H1 (cell line): ENCODE data around the gene SCAPER. TPM values are rescaled to one million over a fixed set of nuclear protein-coding genes. Genes with fewer than 3 reads are reported as not detected.
"Not testable (repeated sequence)": the region's sequence is repeated elsewhere in the genome, so short reads cannot be mapped to it uniquely, and the experiment has no call there.

ENCODE experiments used
- CTCF ChIA-PET: fragments of 300-600 bp; sonication (Branson Sonifier 250); formaldehyde crosslinking; loops from one replicate; lab custom pipeline; 2021; ENCODE audit not compliant: partially characterized antibody; lab: Charles Lee
- POLR2A ChIA-PET: fragments of 300-600 bp; sonication (Branson Sonifier 250); formaldehyde crosslinking; loops from one replicate; lab custom pipeline; 2021; ENCODE audit warnings: inconsistent platforms; ENCODE audit not compliant: partially characterized antibody; lab: Charles Lee
- DNase-seq, 2 experiments: peaks; one replicate each; pipeline versions ENCODE4 v3.0.0 to v3.0.0-alpha.2; 2010 to 2022; ENCODE audit warnings: low spot score in 2 of 2, low read depth in 1 of 2, mixed read lengths in 1 of 2
- FAIRE-seq: peaks from 2 replicates; lab custom pipeline; 2011; peaks lifted over from hg19 to GRCh38; lab: Jason Lieb, UNC
- H2AFZ ChIP-seq: 2 replicates; pipeline ENCODE4 v1.8.1; 2012; ENCODE audit warnings: low read length, inconsistent platforms
- H2AK5ac ChIP-seq: 2 replicates; pipeline ENCODE4 v1.6.1; 2013; ENCODE audit warnings: low read depth, low read length
- H2BK120ac ChIP-seq: replicated peaks from 2 replicates; pipeline ENCODE3; 2013; ENCODE audit warnings: low read depth, low read length, inconsistent platforms
- H2BK12ac ChIP-seq: 2 replicates; pipeline ENCODE4 v1.6.1; 2013; ENCODE audit warnings: low read depth, low read length
- H2BK15ac ChIP-seq: 2 replicates; pipeline ENCODE4 v1.6.1; 2013; ENCODE audit warnings: low read length
- H2BK20ac ChIP-seq: 2 replicates; pipeline ENCODE4 v1.6.1; 2013; ENCODE audit warnings: low read length
- H2BK5ac ChIP-seq: 2 replicates; pipeline ENCODE4 v1.6.1; 2013; ENCODE audit warnings: low read depth, low read length
- H3K14ac ChIP-seq: 2 replicates; pipeline ENCODE4 v1.6.1; 2013; ENCODE audit warnings: inconsistent platforms; ENCODE audit not compliant: insufficient read length
- H3K18ac ChIP-seq: 2 replicates; pipeline ENCODE4 v1.6.1; 2013; ENCODE audit warnings: low read length; ENCODE audit errors: extremely low read depth
- H3K23ac ChIP-seq: 2 replicates; pipeline ENCODE4 v1.6.1; 2013; ENCODE audit warnings: inconsistent platforms; ENCODE audit not compliant: insufficient read length
- H3K23me2 ChIP-seq: 2 replicates; pipeline ENCODE4 v1.6.1; 2013; ENCODE audit warnings: low read depth, low read length
- H3K27ac ChIP-seq: 2 replicates; pipeline ENCODE4 v1.6.1; 2011; ENCODE audit warnings: low read depth, low read length, inconsistent platforms
- H3K27me3 ChIP-seq, 4 experiments: replicated peaks in 1 of 4; 1 replicate in 1 of 4; 2 replicates in 3 of 4; pipeline versions ENCODE4 v1.6.1 to v1.8.1; 2011 to 2013; ENCODE audit warnings: low read length in 3 of 4, mild to moderate bottlenecking in 3 of 4, inconsistent platforms in 2 of 4, mixed read lengths in 2 of 4, moderate library complexity in 1 of 4; ENCODE audit not compliant: control insufficient read depth in 3 of 4, insufficient read depth in 3 of 4; ENCODE audit errors: extremely low read depth in 1 of 4
- H3K36me3 ChIP-seq, 4 experiments: 2 replicates each; pipeline versions ENCODE4 v1.6.1 to v1.8.1; 2011 to 2013; ENCODE audit warnings: mild to moderate bottlenecking in 4 of 4, low read length in 3 of 4, moderate library complexity in 2 of 4, control low read depth in 1 of 4, inconsistent platforms in 1 of 4; ENCODE audit not compliant: insufficient read depth in 4 of 4, control insufficient read depth in 2 of 4
- H3K4ac ChIP-seq: replicated peaks from 2 replicates; pipeline ENCODE3; 2013; ENCODE audit warnings: low read length, low read depth, mixed read lengths, inconsistent platforms; ENCODE audit not compliant: insufficient read length
- H3K4me1 ChIP-seq, 4 experiments: replicated peaks in 1 of 4; 1 replicate in 1 of 4; 2 replicates in 3 of 4; pipeline versions ENCODE4 v1.6.1 to v1.8.1; 2011 to 2013; ENCODE audit warnings: low read length in 3 of 4, inconsistent platforms in 2 of 4, mixed read lengths in 1 of 4; ENCODE audit not compliant: insufficient read depth in 4 of 4, control insufficient read depth in 3 of 4
- H3K4me2 ChIP-seq, 2 experiments: 2 replicates each; pipeline versions ENCODE4 v1.6.1 to v1.8.1; 2011 to 2013; ENCODE audit warnings: low read depth in 2 of 2, low read length in 2 of 2, control low read depth in 1 of 2, inconsistent platforms in 1 of 2, mild to moderate bottlenecking in 1 of 2; ENCODE audit not compliant: insufficient read depth in 1 of 2
- H3K4me3 ChIP-seq, 4 experiments: fragments of 200-600, 300-600 bp in 1 of 4; sonication (generic), shearing (Covaris generic), sonication (Bioruptor Twin) in 1 of 4; 2 replicates each; pipeline versions ENCODE4 v1.5.1 to v1.8.1; 2011 to 2016; ENCODE audit warnings: low read length in 4 of 4, low read depth in 3 of 4, control low read depth in 2 of 4, inconsistent platforms in 2 of 4, mild to moderate bottlenecking in 2 of 4, mixed read lengths in 1 of 4, moderate library complexity in 1 of 4; ENCODE audit not compliant: insufficient read depth in 2 of 4; ENCODE audit errors: extremely low read depth in 1 of 4
- H3K56ac ChIP-seq: replicated peaks from 2 replicates; pipeline ENCODE3; 2013; ENCODE audit warnings: low read depth, mild to moderate bottlenecking, mixed read lengths, low read length, inconsistent platforms; ENCODE audit not compliant: insufficient read length
- H3K79me1 ChIP-seq: 2 replicates; pipeline ENCODE4 v1.6.1; 2013; ENCODE audit warnings: low read depth, low read length, control low read depth
- H3K79me2 ChIP-seq, 2 experiments: 2 replicates each; pipeline versions ENCODE4 v1.6.1 to v1.8.1; 2012 to 2013; ENCODE audit warnings: low read length in 2 of 2, mild to moderate bottlenecking in 2 of 2, inconsistent platforms in 1 of 2; ENCODE audit not compliant: insufficient read depth in 2 of 2, control insufficient read depth in 1 of 2
- H3K9ac ChIP-seq, 4 experiments: replicated peaks in 1 of 4; 1 replicate in 1 of 4; 2 replicates in 3 of 4; pipeline versions ENCODE4 v1.6.1 to v1.8.1; 2011 to 2013; ENCODE audit warnings: low read depth in 3 of 4, low read length in 3 of 4, control low read depth in 2 of 4, mild to moderate bottlenecking in 2 of 4, moderate library complexity in 2 of 4, inconsistent platforms in 1 of 4; ENCODE audit errors: extremely low read depth in 1 of 4
- H3K9me3 ChIP-seq, 2 experiments: 2 replicates each; pipeline versions ENCODE4 v1.6.1 to v1.8.1; 2012 to 2013; ENCODE audit warnings: mild to moderate bottlenecking in 2 of 2, moderate library complexity in 2 of 2, control low read depth in 1 of 2, inconsistent platforms in 1 of 2, low read depth in 1 of 2, low read length in 1 of 2, mixed read lengths in 1 of 2; ENCODE audit not compliant: insufficient read depth in 2 of 2
- H4K20me1 ChIP-seq, 2 experiments: replicated peaks in 1 of 2; 2 replicates each; pipeline versions ENCODE3 to v1.8.1; 2011 to 2013; ENCODE audit warnings: inconsistent platforms in 2 of 2, low read length in 2 of 2, mild to moderate bottlenecking in 1 of 2; ENCODE audit not compliant: insufficient read depth in 2 of 2, control insufficient read depth in 1 of 2
- H4K5ac ChIP-seq: 2 replicates; pipeline ENCODE4 v1.6.1; 2013; ENCODE audit warnings: low read length, low read depth, mixed read lengths, inconsistent platforms; ENCODE audit not compliant: insufficient read length
- H4K8ac ChIP-seq: 2 replicates; pipeline ENCODE4 v1.8.0; 2013; ENCODE audit warnings: mild to moderate bottlenecking, moderate library complexity, low read length, inconsistent platforms; ENCODE audit not compliant: insufficient read depth; ENCODE audit errors: extremely low read depth
- H4K91ac ChIP-seq: replicated peaks from 2 replicates; pipeline ENCODE3; 2013; ENCODE audit warnings: low read length, mixed read lengths, inconsistent platforms; ENCODE audit not compliant: insufficient read length
- CTCF ChIP-seq, 3 experiments: IDR thresholded peaks; 1 replicate in 2 of 3; 2 replicates in 1 of 3; pipeline versions ENCODE4 v1.5.1 to v1.6.1; 2011; ENCODE audit warnings: low read length in 3 of 3, mild to moderate bottlenecking in 3 of 3, inconsistent platforms in 2 of 3, low read depth in 1 of 3, moderate library complexity in 1 of 3; ENCODE audit not compliant: insufficient read depth in 1 of 3; ENCODE audit errors: control extremely low read depth in 1 of 3
- RAD21 ChIP-seq, 2 experiments: IDR thresholded peaks in 1 of 2; conservative IDR thresholded peaks in 1 of 2; 2 replicates each; pipeline ENCODE4 v1.6.1; 2011; ENCODE audit warnings: low read depth in 2 of 2, low read length in 2 of 2, improper control_type of control experiment in 1 of 2, inconsistent platforms in 1 of 2, mild to moderate bottlenecking in 1 of 2, moderate library complexity in 1 of 2
- WGBS, 2 experiments: shearing (Covaris generic) in 1 of 2; methylation state at CpG; one replicate each; pipeline versions ENCODE4 v1.1.6 to v1.1.7; 2013 to 2015; ENCODE audit warnings: low lambda C conversion rate in 2 of 2, mixed read lengths in 2 of 2, inconsistent platforms in 1 of 2, low coverage in 1 of 2, missing lambda C conversion rate in 1 of 2; ENCODE audit not compliant: insufficient replicate concordance in 2 of 2, insufficient coverage in 1 of 2, insufficient read length in 1 of 2; ENCODE audit errors: extremely low coverage in 1 of 2, missing lambda C conversion rate in 1 of 2; 5-methylcytosine and 5-hydroxymethylcytosine counted together
- polyA plus RNA-seq, 7 experiments: library from polyadenylated mRNA; depleted of rRNA in 3 of 7; stranded (reverse) in 5 of 7; unstranded in 2 of 7; fragments of >200 nt in 5 of 7; fragments of 200-250 nt in 2 of 7; gene quantifications; 1 replicate in 5 of 7; 2 replicates in 1 of 7; 4 replicates in 1 of 7; pipeline versions ENCODE4 v1.2.1 to v1.2.3, GENCODE V29; 2011 to 2013; ENCODE audit warnings: missing spikeins in 2 of 7, mixed read lengths in 2 of 7
- total RNA-seq: library from RNA; stranded (reverse); fragmentation: NEBNext Ultra II Directional; extraction: Animal tissue kit (Norgen Biotek cat#: 25700); gene quantifications from 2 replicates; pipeline ENCODE4 v1.2.1, GENCODE V29; 2021

The SCAPER gene
- total and polyA plus RNA-seq, 2 of the 8 experiments (the other 6 are each of a cell fraction or from before 2014, with no cell fraction given), result 1.6 to 6.8 TPM

- H2BK20ac ChIP-seq, H2BK15ac ChIP-seq, H3K4ac ChIP-seq, H3K14ac ChIP-seq, H2AFZ ChIP-seq, H3K79me2 ChIP-seq, H3K23me2 ChIP-seq, H4K91ac ChIP-seq, H3K23ac ChIP-seq, H3K36me3 ChIP-seq, H3K56ac ChIP-seq, H3K27ac ChIP-seq, H4K8ac ChIP-seq, H4K20me1 ChIP-seq, POLR2A ChIA-PET, H3K79me1 ChIP-seq, H3K4me3 ChIP-seq, H3K4me1 ChIP-seq, FAIRE-seq, H2BK5ac ChIP-seq, H3K18ac ChIP-seq, H4K5ac ChIP-seq, H2AK5ac ChIP-seq, H3K9ac ChIP-seq, H3K9me3 ChIP-seq, H3K27me3 ChIP-seq, H3K4me2 ChIP-seq, H2BK12ac ChIP-seq, H2BK120ac ChIP-seq: not testable (repeated sequence)
- DNase-seq, result peak; percentile 3 to 60
- WGBS, 2 experiments, result 88% methylated on average over 9 of the region's 9 CpGs; no CpG with 5 or more reads in 1 of the 2 experiments
- CTCF ChIA-PET, result interaction anchor here (0.6 to 1.9 kb wide), 4 partner anchors 17 to 494 kb away, joined by 3 to 5 read pairs (median 4); no protein-coding TSS in a partner anchor
- peak; percentile 49 to 53 for TF ChIP-seq RAD21 (IDR thresholded peaks at IDR 0.05 in 1 of 2, conservative IDR thresholded peaks at IDR 0.05 in 1 of 2; ENCODE audit: low read depth in 2 of 2, low read length in 2 of 2)
- TF ChIP-seq CTCF (IDR thresholded peaks at IDR 0.05; ENCODE audit: control extremely low read depth in 1 of 3, insufficient read depth in 1 of 3, low read depth in 1 of 3, low read length in 3 of 3), result peak; percentile 27 to 29 (median 27); a peak in 3 of 4 replicates
These were observed 172.8 kb downstream of the SCAPER start for GRCh38 chr15:76732321-76732720.
